Right atrium auricular region (tissue), 2 donors: ENCODE results near the gene SFXN5. TPM values are rescaled to one million over a fixed set of nuclear protein-coding genes. Genes with fewer than 3 reads are reported as not detected.

ENCODE experiments used
- DNase-seq: peaks from one replicate; pipeline ENCODE4 v3.0.0-alpha.2; 2019; ENCODE audit warnings: low spot score
- H3K27ac ChIP-seq, 2 donors: fragments of 200-600 bp; sonication (generic); 1 replicate in 1 of 2; 2 replicates in 1 of 2; pipeline ENCODE4 v1.5.1; 2016 to 2019
- H3K27me3 ChIP-seq, 2 donors: fragments of 200-600 bp; sonication (generic); one replicate each; pipeline versions ENCODE4 v1.5.1 to v1.6.0; 2017 to 2019
- H3K36me3 ChIP-seq: fragments of 200-600 bp; sonication (generic); one replicate; pipeline ENCODE4 v1.5.1; 2016
- H3K4me1 ChIP-seq, 2 donors: fragments of 200-600 bp; sonication (generic); one replicate each; pipeline versions ENCODE4 v1.5.1 to v1.6.0; 2017 to 2019
- H3K4me3 ChIP-seq, 2 donors: fragments of 200-600 bp; sonication (generic); 1 replicate in 1 of 2; 2 replicates in 1 of 2; pipeline ENCODE4 v1.5.1; 2017 to 2019; ENCODE audit warnings: mild to moderate bottlenecking in 1 of 2, moderate library complexity in 1 of 2
- H3K9me3 ChIP-seq, 2 donors: fragments of 200-600 bp; sonication (generic); one replicate each; pipeline ENCODE4 v1.5.1; 2019
- CTCF ChIP-seq, 2 donors: fragments of 200-600 bp; sonication (generic); IDR thresholded peaks; one replicate each; pipeline ENCODE4 v1.5.1; 2019; ENCODE audit warnings: antibody characterized with exemption in 2 of 2
- total RNA-seq, 2 donors: library from RNA; depleted of rRNA; stranded (reverse); fragments of >200 nt; gene quantifications; one replicate each; pipeline ENCODE4 v1.1.0, GENCODE V29; 2016

SFXN5 gene
- total RNA-seq, 2 donors from 2014 or later: 4.5 to 5.8 TPM

GRCh38 chr2:73092146-73092783, 20.8 kb upstream of the SFXN5 start:
- TF ChIP-seq CTCF (IDR thresholded peaks at IDR 0.05): no peak
- no peak for DNase-seq
- no peaks in the 10 kb centered on the region for H3K9me3 ChIP-seq
- H3K4me1 ChIP-seq: peaks cover 0 to 61% of the 10 kb centered on the region in 2 donors
- peaks cover 18% of the 10 kb centered on the region for H3K36me3 ChIP-seq
- no peaks in the 10 kb centered on the region for H3K27me3 ChIP-seq
- H3K27ac ChIP-seq: no peak overlapping the region
- H3K4me3 ChIP-seq: no peak overlapping the region

- no peaks in the 10 kb centered on the region for H3K9me3 ChIP-seq
- H3K36me3 ChIP-seq: peaks cover 23% of the 10 kb centered on the region
- no peaks in the 10 kb centered on the region for H3K27me3 ChIP-seq
- H3K4me1 ChIP-seq: peaks cover 0 to 61% of the 10 kb centered on the region in 2 donors
- TF ChIP-seq CTCF (IDR thresholded peaks at IDR 0.05): no peak
- H3K27ac ChIP-seq: no peak overlapping the region
- no peak for DNase-seq
- no peak overlapping the region for H3K4me3 ChIP-seq
These were observed 20.2 kb upstream of the SFXN5 start for GRCh38 chr2:73091696-73092095.

GRCh38 chr2:73091164-73091563, 19.7 kb upstream of the SFXN5 start:
- H3K4me3 ChIP-seq: no peak overlapping the region
- no peaks in the 10 kb centered on the region for H3K27me3 ChIP-seq
- H3K27ac ChIP-seq: no peak overlapping the region
- no peak for TF ChIP-seq CTCF (IDR thresholded peaks at IDR 0.05)
- no peak for DNase-seq
- H3K4me1 ChIP-seq: peaks cover 0 to 61% of the 10 kb centered on the region in 2 donors
- no peaks in the 10 kb centered on the region for H3K9me3 ChIP-seq
- peaks cover 23% of the 10 kb centered on the region for H3K36me3 ChIP-seq

- Histone ChIP-seq H3K27me3 (no peaks in the 10 kb centered on the region), H3K4me1 (peaks cover 0 to 68% of the 10 kb centered on the region in 2 donors), H3K9me3 (no peaks in the 10 kb centered on the region), H3K27ac (peak overlapping the region; percentile 2 to 75), H3K4me3 (no peak overlapping the region), H3K36me3 (peaks cover 23% of the 10 kb centered on the region)
- no peak for TF ChIP-seq CTCF (IDR thresholded peaks at IDR 0.05)
- peak; percentile 84 for DNase-seq
These were observed 17.9 kb upstream of the SFXN5 start for GRCh38 chr2:73089270-73090030.

DNA sequence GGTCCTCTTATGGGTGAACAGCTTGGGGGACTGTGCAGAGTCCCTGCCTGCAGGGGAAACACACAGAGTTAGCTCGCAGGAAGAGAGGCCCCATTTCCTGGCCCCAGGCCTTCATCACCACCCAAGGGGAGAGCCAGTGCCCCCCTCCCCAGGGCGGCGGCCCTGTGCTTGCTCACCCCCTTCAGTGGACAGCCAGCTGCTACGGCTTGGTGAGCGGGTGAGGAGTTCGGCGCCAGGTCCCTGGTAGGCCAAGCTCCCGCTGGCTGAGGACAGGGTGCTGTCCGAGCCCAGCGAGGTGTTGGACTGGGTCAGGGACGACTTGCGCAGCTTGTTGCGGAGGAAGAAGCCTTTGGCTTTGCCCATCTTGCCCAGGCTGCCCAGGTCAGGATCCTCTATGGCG, 17.2 kb upstream of the SFXN5 start:
- H3K27me3 ChIP-seq: no peaks in the 10 kb centered on the region
- no peaks in the 10 kb centered on the region for H3K9me3 ChIP-seq
- H3K4me1 ChIP-seq: peaks cover 0 to 62% of the 10 kb centered on the region in 2 donors
- DNase-seq: no peak
- H3K36me3 ChIP-seq: peaks cover 23% of the 10 kb centered on the region
- no peak overlapping the region for H3K4me3 ChIP-seq
- no peak for TF ChIP-seq CTCF (IDR thresholded peaks at IDR 0.05)
- H3K27ac ChIP-seq: peak overlapping the region; percentile 2 to 75
